Measurements from ENCODE around the gene EHMT1.

The EHMT1 gene

GRCh38 chr9:137815256-137816255, 196.8 kb downstream of the EHMT1 start:
- Histone ChIP-seq H3K9me2 (ENCODE audit: low read depth, low read length) (no peaks in the 10 kb centered on the region), H3K27ac (ENCODE audit: low read depth, low read length, poor library complexity, severe bottlenecking) (no peak overlapping the region), H3K9ac (ENCODE audit: low read length) (no peak overlapping the region), H4K20me1 (ENCODE audit: insufficient read depth, low read length) (no peaks in the 10 kb centered on the region), H3K79me2 (ENCODE audit: insufficient read depth, low read length) (no peaks in the 10 kb centered on the region), H3K4me1 (ENCODE audit: insufficient read depth, low read length, severe bottlenecking) (no peaks in the 10 kb centered on the region), H3K27me3 (ENCODE audit: insufficient read depth, low read length) (no peaks in the 10 kb centered on the region), H3K36me3 (ENCODE audit: insufficient read depth, low read length) (peaks cover 85% of the 10 kb centered on the region), H2AFZ (ENCODE audit: low read length) (no peak overlapping the region), H3K4me2 (ENCODE audit: low read length) (no peak overlapping the region), H3K9me3 (ENCODE audit: low read length) (no peaks in the 10 kb centered on the region), H3K4me3 (ENCODE audit: low read depth, low read length, poor library complexity, severe bottlenecking) (no peak overlapping the region), H3F3A (ENCODE audit: insufficient read depth, low read length) (no peaks in the 10 kb centered on the region)
- TF ChIP-seq, protein P1, sequence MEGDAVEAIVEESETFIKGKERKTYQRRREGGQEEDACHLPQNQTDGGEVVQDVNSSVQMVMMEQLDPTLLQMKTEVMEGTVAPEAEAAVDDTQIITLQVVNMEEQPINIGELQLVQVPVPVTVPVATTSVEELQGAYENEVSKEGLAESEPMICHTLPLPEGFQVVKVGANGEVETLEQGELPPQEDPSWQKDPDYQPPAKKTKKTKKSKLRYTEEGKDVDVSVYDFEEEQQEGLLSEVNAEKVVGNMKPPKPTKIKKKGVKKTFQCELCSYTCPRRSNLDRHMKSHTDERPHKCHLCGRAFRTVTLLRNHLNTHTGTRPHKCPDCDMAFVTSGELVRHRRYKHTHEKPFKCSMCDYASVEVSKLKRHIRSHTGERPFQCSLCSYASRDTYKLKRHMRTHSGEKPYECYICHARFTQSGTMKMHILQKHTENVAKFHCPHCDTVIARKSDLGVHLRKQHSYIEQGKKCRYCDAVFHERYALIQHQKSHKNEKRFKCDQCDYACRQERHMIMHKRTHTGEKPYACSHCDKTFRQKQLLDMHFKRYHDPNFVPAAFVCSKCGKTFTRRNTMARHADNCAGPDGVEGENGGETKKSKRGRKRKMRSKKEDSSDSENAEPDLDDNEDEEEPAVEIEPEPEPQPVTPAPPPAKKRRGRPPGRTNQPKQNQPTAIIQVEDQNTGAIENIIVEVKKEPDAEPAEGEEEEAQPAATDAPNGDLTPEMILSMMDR (IDR thresholded peaks at IDR 0.05; ENCODE audit: low read length): no peak
- no peak for TF ChIP-seq EZH2 (IDR thresholded peaks at IDR 0.05; ENCODE audit: borderline replicate concordance, low read length)

GRCh38 chr9:137816531-137817235, 197.9 kb downstream of the EHMT1 start:
- Histone ChIP-seq H3K27me3 (ENCODE audit: insufficient read depth, low read length) (no peaks in the 10 kb centered on the region), H3K36me3 (ENCODE audit: insufficient read depth, low read length) (peaks cover 89% of the 10 kb centered on the region), H3K4me3 (ENCODE audit: low read depth, low read length, poor library complexity, severe bottlenecking) (no peak overlapping the region), H3F3A (ENCODE audit: insufficient read depth, low read length) (no peaks in the 10 kb centered on the region), H3K79me2 (ENCODE audit: insufficient read depth, low read length) (no peaks in the 10 kb centered on the region), H3K9me3 (ENCODE audit: low read length) (no peaks in the 10 kb centered on the region), H3K4me2 (ENCODE audit: low read length) (no peak overlapping the region), H2AFZ (ENCODE audit: low read length) (no peak overlapping the region), H3K27ac (ENCODE audit: low read depth, low read length, poor library complexity, severe bottlenecking) (no peak overlapping the region), H3K9ac (ENCODE audit: low read length) (no peak overlapping the region), H3K4me1 (ENCODE audit: insufficient read depth, low read length, severe bottlenecking) (no peaks in the 10 kb centered on the region), H3K9me2 (ENCODE audit: low read depth, low read length) (no peaks in the 10 kb centered on the region), H4K20me1 (ENCODE audit: insufficient read depth, low read length) (no peaks in the 10 kb centered on the region)
- TF ChIP-seq, protein P1 (IDR thresholded peaks at IDR 0.05; ENCODE audit: low read length): no peak
- no peak for TF ChIP-seq EZH2 (IDR thresholded peaks at IDR 0.05; ENCODE audit: borderline replicate concordance, low read length)

- Histone ChIP-seq H3K79me2 (ENCODE audit: insufficient read depth, low read length) (no peaks in the 10 kb centered on the region), H4K20me1 (ENCODE audit: insufficient read depth, low read length) (no peaks in the 10 kb centered on the region), H3K9me2 (ENCODE audit: low read depth, low read length) (no peaks in the 10 kb centered on the region), H3K36me3 (ENCODE audit: insufficient read depth, low read length) (peaks cover 88% of the 10 kb centered on the region), H3K4me3 (ENCODE audit: low read depth, low read length, poor library complexity, severe bottlenecking) (no peak overlapping the region), H3K4me2 (ENCODE audit: low read length) (no peak overlapping the region), H3K27me3 (ENCODE audit: insufficient read depth, low read length) (no peaks in the 10 kb centered on the region), H3K27ac (ENCODE audit: low read depth, low read length, poor library complexity, severe bottlenecking) (no peak overlapping the region), H3K9ac (ENCODE audit: low read length) (no peak overlapping the region), H2AFZ (ENCODE audit: low read length) (no peak overlapping the region), H3K4me1 (ENCODE audit: insufficient read depth, low read length, severe bottlenecking) (no peaks in the 10 kb centered on the region), H3K9me3 (ENCODE audit: low read length) (no peaks in the 10 kb centered on the region), H3F3A (ENCODE audit: insufficient read depth, low read length) (no peaks in the 10 kb centered on the region)
- TF ChIP-seq EZH2 (IDR thresholded peaks at IDR 0.05; ENCODE audit: borderline replicate concordance, low read length): no peak
- TF ChIP-seq, protein P1 (IDR thresholded peaks at IDR 0.05; ENCODE audit: low read length): no peak
Observed at GRCh38 chr9:137817236-137818200, 198.7 kb downstream of the EHMT1 start.

Data from OCI-LY1 (cell line).